IPS-15b (cell line): ENCODE data around the gene MAIP1.

Source experiments
- H3K27me3 ChIP-seq: one replicate; pipeline ENCODE4 v1.6.1; 2013; ENCODE audit warnings: low read length; ENCODE audit not compliant: control insufficient read depth, insufficient read depth
- H3K36me3 ChIP-seq: one replicate; pipeline ENCODE4 v1.6.1; 2013; ENCODE audit warnings: low read length; ENCODE audit not compliant: control insufficient read depth, insufficient read depth
- H3K4me1 ChIP-seq: one replicate; pipeline ENCODE4 v1.6.1; 2013; ENCODE audit warnings: mild to moderate bottlenecking, low read length; ENCODE audit not compliant: control insufficient read depth, insufficient read depth
- H3K4me3 ChIP-seq: one replicate; pipeline ENCODE4 v1.5.1; 2013; ENCODE audit warnings: low read depth, low read length
- H3K9ac ChIP-seq: one replicate; pipeline ENCODE4 v1.6.1; 2013; ENCODE audit warnings: low read depth, mild to moderate bottlenecking, low read length
- H3K9me3 ChIP-seq: one replicate; pipeline ENCODE4 v1.6.1; 2013; ENCODE audit warnings: mild to moderate bottlenecking, low read length; ENCODE audit not compliant: control insufficient read depth, insufficient read depth

Gene MAIP1

DNA sequence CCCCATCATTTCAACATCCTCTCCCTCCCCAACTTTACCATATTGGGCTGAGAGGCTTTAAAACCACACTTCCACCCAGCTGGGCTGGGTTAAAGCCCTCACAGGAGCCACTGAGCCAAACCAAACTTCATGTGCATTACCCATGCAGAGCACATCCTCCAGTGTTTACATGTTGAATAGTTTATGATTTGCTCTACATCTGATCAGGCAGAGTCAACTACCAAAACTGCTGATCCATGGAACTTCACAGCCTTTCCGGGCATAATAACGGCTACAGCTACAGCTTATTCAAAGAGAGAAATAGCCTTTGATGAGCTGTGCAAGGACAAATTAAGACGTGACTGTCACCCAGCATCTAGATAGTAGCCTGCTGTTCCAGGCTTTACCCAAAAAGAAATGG is 39.0 kb downstream of the MAIP1 start:
- Histone ChIP-seq H3K9ac (no peak overlapping the region), H3K9me3 (no peaks in the 10 kb centered on the region), H3K27me3 (no peaks in the 10 kb centered on the region), H3K4me1 (no peaks in the 10 kb centered on the region), H3K4me3 (no peak overlapping the region), H3K36me3 (no peaks in the 10 kb centered on the region)

DNA sequence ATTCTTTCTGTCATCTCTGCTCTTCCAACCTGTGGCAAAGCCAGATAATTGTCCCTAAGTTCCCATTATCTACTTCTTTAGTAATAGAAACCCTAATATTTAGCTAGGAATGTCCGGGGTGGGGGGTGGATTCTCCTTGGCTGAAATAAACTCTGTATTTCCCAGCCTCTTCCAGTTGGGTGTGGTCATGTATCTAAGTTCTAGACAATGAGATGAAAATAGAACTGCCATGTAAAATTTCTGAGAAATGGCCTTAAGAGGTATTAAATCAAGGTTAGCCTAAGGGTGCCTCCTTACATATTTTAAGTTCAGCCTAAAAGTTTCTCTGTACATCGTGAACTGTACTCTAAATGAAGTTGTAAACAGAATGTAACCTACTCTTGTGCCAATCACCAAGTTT is 39.5 kb downstream of the MAIP1 start:
- Histone ChIP-seq H3K9me3 (no peaks in the 10 kb centered on the region), H3K9ac (no peak overlapping the region), H3K36me3 (no peaks in the 10 kb centered on the region), H3K4me1 (no peaks in the 10 kb centered on the region), H3K27me3 (no peaks in the 10 kb centered on the region), H3K4me3 (no peak overlapping the region)

DNA sequence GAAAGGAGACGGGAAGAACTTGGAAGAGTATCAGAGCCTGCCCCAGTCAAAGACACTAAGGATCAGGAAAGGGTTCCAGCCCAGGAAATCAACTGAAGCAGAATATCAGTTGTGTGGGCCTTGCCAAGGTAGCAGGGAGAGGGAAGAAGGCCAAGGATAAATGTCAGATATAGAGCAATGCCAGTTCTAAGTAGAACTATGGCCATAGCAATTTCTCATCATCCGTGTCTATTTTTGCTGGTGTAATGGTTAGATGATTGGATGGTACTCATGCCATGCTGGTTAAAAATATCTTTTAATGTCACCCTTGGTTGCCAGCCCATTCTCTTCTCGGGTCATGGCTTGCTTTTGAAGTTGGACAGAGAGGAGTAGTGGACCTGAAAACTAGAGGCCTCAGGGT is 41.9 kb downstream of the MAIP1 start:
- Histone ChIP-seq H3K9me3 (no peaks in the 10 kb centered on the region), H3K4me1 (no peaks in the 10 kb centered on the region), H3K27me3 (no peaks in the 10 kb centered on the region), H3K4me3 (no peak overlapping the region), H3K36me3 (no peaks in the 10 kb centered on the region), H3K9ac (no peak overlapping the region)

DNA sequence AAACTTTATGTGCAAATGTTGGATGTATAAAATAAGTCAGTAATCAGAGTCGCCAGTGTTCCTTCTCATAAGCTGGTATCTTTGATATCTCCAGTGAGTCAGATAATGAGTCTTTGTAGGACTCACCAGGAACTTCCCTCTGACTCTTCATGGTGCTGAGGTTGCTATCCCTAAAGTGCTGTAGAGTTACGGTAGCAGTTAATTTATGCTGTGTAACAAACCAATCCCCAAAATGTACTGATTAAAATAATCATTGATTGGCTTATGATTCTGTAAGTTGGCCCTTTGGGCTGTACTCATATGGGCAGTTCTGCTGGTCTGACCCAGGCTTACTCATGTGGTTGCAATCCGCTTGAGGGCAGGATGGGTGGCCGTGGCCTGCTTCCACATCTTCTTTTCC is 43.8 kb downstream of the MAIP1 start:
- Histone ChIP-seq H3K9ac (no peak overlapping the region), H3K27me3 (no peaks in the 10 kb centered on the region), H3K36me3 (no peaks in the 10 kb centered on the region)

DNA sequence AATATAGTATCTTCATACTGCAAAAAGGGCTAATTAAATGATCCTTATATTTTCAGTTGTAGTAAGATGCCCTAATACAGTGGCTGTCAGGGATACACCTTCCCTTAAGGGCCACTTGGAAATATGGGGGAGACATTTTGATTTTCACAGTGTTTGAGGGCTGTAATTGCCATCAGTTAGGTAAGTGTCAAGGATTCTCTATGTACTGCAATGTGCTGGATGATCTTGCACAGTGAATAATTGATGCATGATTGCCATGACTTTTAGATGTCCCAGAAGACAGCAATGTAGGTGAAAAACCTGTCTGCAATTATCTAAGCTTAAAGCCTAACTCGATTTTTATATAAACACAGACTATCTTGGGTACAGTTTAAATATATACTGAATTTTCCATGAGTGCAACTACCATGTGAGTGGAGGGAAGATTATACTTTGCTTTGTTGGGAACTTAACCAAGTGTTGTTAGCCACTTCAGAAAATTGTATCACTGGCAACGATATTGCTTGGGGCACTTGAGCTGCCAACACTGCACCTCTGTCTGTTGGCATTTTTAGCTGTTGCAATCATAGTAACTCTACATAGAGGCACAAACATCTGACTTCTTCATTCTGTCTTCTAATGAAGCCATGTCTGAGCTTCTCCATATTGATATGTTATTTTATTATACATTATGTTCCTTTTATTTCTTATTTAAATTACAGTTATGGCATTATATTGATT is 45.2 kb downstream of the MAIP1 start:
- Histone ChIP-seq H3K9me3 (no peaks in the 10 kb centered on the region), H3K4me3 (no peak overlapping the region), H3K27me3 (no peaks in the 10 kb centered on the region), H3K36me3 (no peaks in the 10 kb centered on the region), H3K9ac (no peak overlapping the region), H3K4me1 (no peaks in the 10 kb centered on the region)

More for the DNA sequence above, 43.8 kb downstream of the MAIP1 start:
- Histone ChIP-seq H3K9me3 (no peaks in the 10 kb centered on the region), H3K4me1 (no peaks in the 10 kb centered on the region), H3K4me3 (no peak overlapping the region)

DNA sequence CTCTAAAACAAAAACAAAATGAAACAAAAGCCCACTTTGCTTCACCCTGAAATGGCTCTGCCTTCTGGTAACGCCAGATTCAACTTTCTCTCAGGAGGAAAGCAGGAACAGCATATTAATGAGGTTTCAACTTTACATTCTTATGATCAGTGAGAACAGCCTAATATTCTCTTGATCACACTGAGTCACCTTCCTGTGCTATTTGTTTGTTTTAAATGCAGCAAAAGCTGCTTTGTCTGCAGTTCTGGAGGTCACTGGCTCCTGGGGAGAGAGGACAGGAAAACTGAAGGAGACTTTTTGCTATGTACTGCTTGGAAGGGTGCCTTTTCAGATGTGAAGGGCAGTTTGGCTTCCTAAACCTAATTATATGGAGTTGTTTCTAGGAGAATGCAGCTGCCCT is 48.1 kb downstream of the MAIP1 start:
- Histone ChIP-seq H3K36me3 (no peaks in the 10 kb centered on the region), H3K9ac (no peak overlapping the region), H3K9me3 (no peaks in the 10 kb centered on the region), H3K27me3 (no peaks in the 10 kb centered on the region), H3K4me3 (no peak overlapping the region), H3K4me1 (no peaks in the 10 kb centered on the region)

DNA sequence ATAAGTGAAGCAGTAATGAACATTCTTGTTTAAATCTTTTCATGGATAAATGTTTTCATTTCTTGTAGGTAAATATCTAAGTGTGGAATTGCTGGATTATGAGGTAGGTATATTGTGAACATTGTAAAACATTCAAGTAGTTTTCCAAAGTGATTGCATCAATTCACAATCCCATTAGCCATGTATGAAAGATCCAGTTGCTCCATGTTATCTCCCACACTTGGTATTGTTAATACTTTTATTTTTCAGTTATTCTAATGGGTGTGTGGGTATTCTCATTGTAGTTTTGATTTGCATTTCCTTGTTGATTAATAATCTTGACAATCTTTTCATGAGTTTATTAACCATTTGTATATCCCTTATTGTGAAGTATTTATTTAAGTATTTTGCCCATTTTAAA is 50.3 kb downstream of the MAIP1 start:
- Histone ChIP-seq H3K27me3 (no peaks in the 10 kb centered on the region), H3K36me3 (no peaks in the 10 kb centered on the region), H3K9me3 (no peaks in the 10 kb centered on the region), H3K9ac (no peak overlapping the region), H3K4me1 (no peaks in the 10 kb centered on the region), H3K4me3 (no peak overlapping the region)

DNA sequence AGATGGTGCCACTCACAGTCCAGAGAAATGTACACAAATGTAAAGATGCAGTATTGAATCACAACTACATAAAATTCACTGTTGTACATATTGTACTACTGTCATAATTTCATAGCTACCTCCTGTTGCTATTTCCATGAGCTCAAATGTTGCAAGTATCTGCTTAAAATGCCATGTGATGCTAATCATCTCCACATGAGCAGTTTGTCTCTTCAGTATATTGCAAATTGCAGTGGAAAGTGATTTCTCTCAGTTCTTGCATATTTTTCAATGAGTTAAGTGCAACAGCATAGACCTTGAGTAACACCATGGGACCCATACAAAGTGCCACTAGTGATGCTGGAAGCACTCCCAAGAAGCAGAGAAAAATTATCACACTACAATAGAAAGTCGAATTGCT is 51.9 kb downstream of the MAIP1 start:
- no peaks in the 10 kb centered on the region for H3K36me3 ChIP-seq
- H3K9me3 ChIP-seq: no peaks in the 10 kb centered on the region
- no peaks in the 10 kb centered on the region for H3K4me1 ChIP-seq
- no peaks in the 10 kb centered on the region for H3K27me3 ChIP-seq
- H3K4me3 ChIP-seq: no peak overlapping the region
- no peak overlapping the region for H3K9ac ChIP-seq

DNA sequence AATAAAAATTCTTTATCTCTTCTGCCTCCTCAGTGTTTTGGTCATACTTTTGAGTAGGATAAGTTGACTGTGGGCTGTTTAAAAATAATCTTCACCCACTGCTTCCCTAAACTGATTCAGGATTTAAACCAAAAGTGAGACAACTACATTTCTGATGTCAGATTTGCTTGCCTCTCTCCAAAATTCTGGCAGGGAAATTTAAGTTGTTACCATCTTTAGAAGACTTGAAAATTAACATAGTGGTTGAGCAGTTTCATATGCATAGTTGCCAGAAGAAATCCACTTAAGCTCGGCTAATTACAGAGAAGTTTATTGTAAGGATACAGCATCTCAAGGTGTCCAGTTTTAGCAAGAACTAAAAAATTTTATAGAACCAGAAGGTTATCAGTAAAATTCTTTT is 57.0 kb downstream of the MAIP1 start:
- no peaks in the 10 kb centered on the region for H3K27me3 ChIP-seq
- no peaks in the 10 kb centered on the region for H3K36me3 ChIP-seq

More for the DNA sequence above, 57.0 kb downstream of the MAIP1 start:
- H3K9me3 ChIP-seq: peaks cover 3% of the 10 kb centered on the region
- no peaks in the 10 kb centered on the region for H3K4me1 ChIP-seq
- H3K4me3 ChIP-seq: no peak overlapping the region
- no peak overlapping the region for H3K9ac ChIP-seq
